Mesenchymal stem cell (in vitro differentiated cells and primary cell): ENCODE results near the gene RAB7A.

ENCODE experiments used
- DNase-seq: peaks from one replicate; pipeline ENCODE4 v3.0.0-alpha.2; 2013
- H2AFZ ChIP-seq: one replicate; pipeline ENCODE4 v1.6.1; 2013; ENCODE audit warnings: low read depth, mild to moderate bottlenecking, control low read depth, inconsistent platforms, low read length, moderate library complexity
- H2AK5ac ChIP-seq: 2 replicates; pipeline ENCODE4 v1.6.1; 2013; ENCODE audit warnings: low read length, moderate library complexity, mild to moderate bottlenecking, inconsistent platforms; ENCODE audit not compliant: severe bottlenecking
- H2BK120ac ChIP-seq: one replicate; pipeline ENCODE4 v1.6.1; 2013; ENCODE audit warnings: low read depth, mild to moderate bottlenecking, inconsistent platforms, low read length, moderate library complexity
- H2BK12ac ChIP-seq, 2 experiments: one replicate each; pipeline ENCODE4 v1.6.1; 2013; ENCODE audit warnings: inconsistent platforms in 2 of 2, low read length in 2 of 2, mild to moderate bottlenecking in 2 of 2, moderate library complexity in 2 of 2, control low read depth in 1 of 2
- H2BK15ac ChIP-seq: one replicate; pipeline ENCODE4 v1.6.1; 2013; ENCODE audit warnings: mild to moderate bottlenecking, low read depth, inconsistent platforms; ENCODE audit not compliant: poor library complexity, severe bottlenecking
- H2BK5ac ChIP-seq: 2 replicates; pipeline ENCODE4 v1.6.1; 2013; ENCODE audit warnings: low read depth, mild to moderate bottlenecking, low read length, control low read depth, inconsistent platforms; ENCODE audit not compliant: poor library complexity, severe bottlenecking
- H3K14ac ChIP-seq, 2 experiments: one replicate each; pipeline ENCODE4 v1.6.1; 2013; ENCODE audit warnings: inconsistent platforms in 2 of 2, low read length in 2 of 2, control low read depth in 1 of 2, mild to moderate bottlenecking in 1 of 2, moderate library complexity in 1 of 2
- H3K18ac ChIP-seq, 2 experiments: one replicate each; pipeline ENCODE4 v1.6.1; 2013; ENCODE audit warnings: inconsistent platforms in 2 of 2, low read length in 2 of 2, control low read depth in 1 of 2, low read depth in 1 of 2, mild to moderate bottlenecking in 1 of 2
- H3K23ac ChIP-seq, 2 experiments: one replicate each; pipeline ENCODE4 v1.6.1; 2013; ENCODE audit warnings: inconsistent platforms in 2 of 2, low read length in 2 of 2, mild to moderate bottlenecking in 2 of 2, moderate library complexity in 2 of 2, control low read depth in 1 of 2
- H3K27ac ChIP-seq: 2 replicates; pipeline ENCODE4 v1.5.1; 2013; ENCODE audit warnings: mild to moderate bottlenecking, moderate library complexity, low read length, control low read depth, inconsistent platforms; ENCODE audit not compliant: poor library complexity, severe bottlenecking
- H3K27me3 ChIP-seq, 2 experiments: 2 replicates each; pipeline versions ENCODE4 v1.6.1 to v1.7.0; 2013; ENCODE audit warnings: low read length in 2 of 2, mild to moderate bottlenecking in 2 of 2, moderate library complexity in 2 of 2, control low read depth in 1 of 2, inconsistent platforms in 1 of 2; ENCODE audit not compliant: control insufficient read depth in 1 of 2, insufficient read depth in 1 of 2
- H3K36me3 ChIP-seq, 2 experiments: 2 replicates each; pipeline versions ENCODE4 v1.6.1 to v1.7.0; 2013; ENCODE audit warnings: low read length in 2 of 2, control low read depth in 1 of 2, inconsistent platforms in 1 of 2, low read depth in 1 of 2, mild to moderate bottlenecking in 1 of 2; ENCODE audit not compliant: insufficient read depth in 2 of 2, control insufficient read depth in 1 of 2
- H3K4ac ChIP-seq, 2 experiments: one replicate each; pipeline ENCODE4 v1.6.1; 2013; ENCODE audit warnings: inconsistent platforms in 2 of 2, low read length in 2 of 2, mild to moderate bottlenecking in 2 of 2, moderate library complexity in 2 of 2, control low read depth in 1 of 2, low read depth in 1 of 2
- H3K4me1 ChIP-seq: 2 replicates; pipeline ENCODE4 v1.6.1; 2013; ENCODE audit warnings: low read depth, low read length, control low read depth; ENCODE audit not compliant: control insufficient read depth, insufficient read depth
- H3K4me2 ChIP-seq: 2 replicates; pipeline ENCODE4 v1.6.1; 2013; ENCODE audit warnings: low read length, mild to moderate bottlenecking, inconsistent platforms; ENCODE audit not compliant: poor library complexity, severe bottlenecking
- H3K4me3 ChIP-seq, 2 experiments: 2 replicates each; pipeline versions ENCODE4 v1.5.1 to v1.7.0; 2013; ENCODE audit warnings: low read length in 2 of 2, mild to moderate bottlenecking in 2 of 2, control low read depth in 1 of 2, low read depth in 1 of 2; ENCODE audit not compliant: insufficient read depth in 1 of 2
- H3K79me1 ChIP-seq: replicated peaks from 2 replicates; pipeline ENCODE4 v1.6.1; 2013; ENCODE audit warnings: mild to moderate bottlenecking, control low read depth, low read length, inconsistent platforms; ENCODE audit not compliant: poor library complexity, severe bottlenecking
- H3K9ac ChIP-seq: 2 replicates; pipeline ENCODE4 v1.7.0; 2013; ENCODE audit warnings: mild to moderate bottlenecking, low read length, moderate library complexity
- H3K9me3 ChIP-seq: 2 replicates; pipeline ENCODE4 v1.7.0; 2013; ENCODE audit warnings: mild to moderate bottlenecking, low read length; ENCODE audit not compliant: control insufficient read depth
- H4K8ac ChIP-seq: one replicate; pipeline ENCODE4 v1.6.1; 2013; ENCODE audit warnings: inconsistent platforms, mild to moderate bottlenecking, low read length, moderate library complexity
- H4K91ac ChIP-seq: one replicate; pipeline ENCODE4 v1.6.1; 2013; ENCODE audit warnings: mild to moderate bottlenecking, low read length, inconsistent platforms
- WGBS: methylation state at CpG from one replicate; pipeline ENCODE4 v1.1.7; 2013; ENCODE audit warnings: mixed read lengths; 5-methylcytosine and 5-hydroxymethylcytosine counted together

Gene RAB7A

GRCh38 chr3:128681369-128681829 lies 44.6 kb upstream of the RAB7A start:
- H3K9me3 ChIP-seq, result no peaks in the 10 kb centered on the region
- peak overlapping the region; percentile 99 for H4K91ac ChIP-seq
- H2BK5ac ChIP-seq, result no peak overlapping the region
- H3K18ac ChIP-seq, result peak overlapping the region; percentile 94 to 99
- H3K14ac ChIP-seq, result peak overlapping the region in 1 of 2 experiments; percentile 48
- H3K9ac ChIP-seq, result peak overlapping the region; percentile 100
- H3K27me3 ChIP-seq, result no peaks in the 10 kb centered on the region
- H3K4me2 ChIP-seq, result peak overlapping the region; percentile 67
- H3K23ac ChIP-seq, result no peak overlapping the region
- no peak for DNase-seq
- H3K4ac ChIP-seq, result peak overlapping the region in 1 of 2 experiments; percentile 95
- H2BK15ac ChIP-seq, result no peak overlapping the region
- H3K27ac ChIP-seq, result peak overlapping the region; percentile 36
- H2BK120ac ChIP-seq, result no peak overlapping the region
- WGBS, result 68% methylated on average over 7 of the region's 9 CpGs
- peak overlapping the region; percentile 98 for H4K8ac ChIP-seq
- peak overlapping the region; percentile 71 to 95 for H3K4me3 ChIP-seq
- H3K36me3 ChIP-seq, result no peaks in the 10 kb centered on the region
- H2AFZ ChIP-seq, result peak overlapping the region; percentile 87
- no peak overlapping the region for H2BK12ac ChIP-seq
- H3K79me1 ChIP-seq, result no peaks in the 10 kb centered on the region
- no peak overlapping the region for H2AK5ac ChIP-seq
- H3K4me1 ChIP-seq, result peaks cover 3% of the 10 kb centered on the region

GRCh38 chr3:128683957-128684356 lies 42.0 kb upstream of the RAB7A start:
- no peak overlapping the region for H3K4me3 ChIP-seq

GRCh38 chr3:128684986-128685726 lies 40.8 kb upstream of the RAB7A start:
- DNase-seq, result no peak
- Histone ChIP-seq H2BK12ac (no peak overlapping the region), H4K91ac (no peak overlapping the region), H2AK5ac (no peak overlapping the region), H3K27ac (no peak overlapping the region), H4K8ac (no peak overlapping the region), H3K23ac (no peak overlapping the region), H3K4ac (no peak overlapping the region), H2BK120ac (no peak overlapping the region), H3K18ac (no peak overlapping the region), H3K4me1 (no peaks in the 10 kb centered on the region), H2BK15ac (no peak overlapping the region), H3K14ac (no peak overlapping the region), H2AFZ (no peak overlapping the region), H3K9me3 (no peaks in the 10 kb centered on the region), H3K79me1 (no peaks in the 10 kb centered on the region), H3K4me3 (no peak overlapping the region), H3K9ac (no peak overlapping the region), H3K27me3 (no peaks in the 10 kb centered on the region), H2BK5ac (no peak overlapping the region), H3K36me3 (no peaks in the 10 kb centered on the region), H3K4me2 (no peak overlapping the region)
- WGBS, result 95% methylated on average over 11 of the region's 11 CpGs

More at GRCh38 chr3:128683957-128684356, 42.0 kb upstream of the RAB7A start:
- no peaks in the 10 kb centered on the region for H3K79me1 ChIP-seq
- no peak overlapping the region for H3K23ac ChIP-seq
- H3K4ac ChIP-seq, result no peak overlapping the region
- H2AK5ac ChIP-seq, result no peak overlapping the region
- H3K18ac ChIP-seq, result no peak overlapping the region
- H3K36me3 ChIP-seq, result no peaks in the 10 kb centered on the region
- no peak overlapping the region for H3K14ac ChIP-seq
- H2BK12ac ChIP-seq, result no peak overlapping the region
- no peak overlapping the region for H2BK15ac ChIP-seq
- DNase-seq, result no peak
- no peak overlapping the region for H2AFZ ChIP-seq
- no peak overlapping the region for H4K91ac ChIP-seq
- no peak overlapping the region for H3K4me2 ChIP-seq
- no peak overlapping the region for H3K9ac ChIP-seq
- H3K27ac ChIP-seq, result no peak overlapping the region
- no peaks in the 10 kb centered on the region for H3K4me1 ChIP-seq
- H3K9me3 ChIP-seq, result no peaks in the 10 kb centered on the region
- no peak overlapping the region for H2BK5ac ChIP-seq
- H4K8ac ChIP-seq, result no peak overlapping the region
- H2BK120ac ChIP-seq, result no peak overlapping the region
- no peaks in the 10 kb centered on the region for H3K27me3 ChIP-seq
- WGBS, result 78% methylated on average over 3 of the region's 3 CpGs

GRCh38 chr3:128686465-128686864 lies 39.5 kb upstream of the RAB7A start:
- WGBS, result 94% methylated on average over 8 of the region's 8 CpGs
- H4K8ac ChIP-seq, result no peak overlapping the region
- H2BK15ac ChIP-seq, result no peak overlapping the region
- H2BK5ac ChIP-seq, result no peak overlapping the region
- H3K9me3 ChIP-seq, result no peaks in the 10 kb centered on the region
- no peak overlapping the region for H3K18ac ChIP-seq
- no peak overlapping the region for H2AFZ ChIP-seq
- no peak overlapping the region for H2BK120ac ChIP-seq
- H3K14ac ChIP-seq, result no peak overlapping the region
- no peaks in the 10 kb centered on the region for H3K4me1 ChIP-seq
- H4K91ac ChIP-seq, result no peak overlapping the region
- no peak overlapping the region for H3K23ac ChIP-seq
- no peak overlapping the region for H2AK5ac ChIP-seq
- no peak overlapping the region for H3K9ac ChIP-seq
- no peak overlapping the region for H2BK12ac ChIP-seq
- H3K4me3 ChIP-seq, result no peak overlapping the region
- no peaks in the 10 kb centered on the region for H3K36me3 ChIP-seq
- H3K27me3 ChIP-seq, result no peaks in the 10 kb centered on the region
- no peak overlapping the region for H3K27ac ChIP-seq
- H3K79me1 ChIP-seq, result no peaks in the 10 kb centered on the region
- no peak for DNase-seq
- no peak overlapping the region for H3K4me2 ChIP-seq
- no peak overlapping the region for H3K4ac ChIP-seq
